Esophagus squamous epithelium (tissue), 5 donors: ENCODE data around the gene MAGOH. TPM values are rescaled to one million over a fixed set of nuclear protein-coding genes. Genes with fewer than 3 reads are reported as not detected.

ENCODE experiments used
- DNase-seq: peaks from one replicate; lab custom pipeline; 2025; lab: John Stamatoyannopoulos, UW
- H3K27ac ChIP-seq, 4 donors: fragments of 200-600 bp; sonication (generic); one replicate each; pipeline ENCODE4 v1.5.1; 2016 to 2019; ENCODE audit warnings: mild to moderate bottlenecking in 1 of 4
- H3K27me3 ChIP-seq, 4 donors: fragments of 200-600 bp; sonication (generic); 1 replicate in 3 of 4; 2 replicates in 1 of 4; pipeline versions ENCODE4 v1.5.1 to v1.6.0; 2017 to 2021; ENCODE audit warnings: antibody characterized with exemption in 1 of 4
- H3K36me3 ChIP-seq, 3 donors: fragments of 200-600 bp; sonication (generic); one replicate each; pipeline ENCODE4 v1.5.1; 2016 to 2019
- H3K4me1 ChIP-seq, 3 donors: fragments of 200-600 bp; sonication (generic); one replicate each; pipeline ENCODE4 v1.5.1; 2017 to 2019
- H3K4me3 ChIP-seq, 4 donors: fragments of 200-600 bp; sonication (generic); 1 replicate in 3 of 4; 2 replicates in 1 of 4; pipeline ENCODE4 v1.5.1; 2016 to 2019; ENCODE audit warnings: mild to moderate bottlenecking in 2 of 4, moderate library complexity in 1 of 4
- H3K9me3 ChIP-seq, 3 donors: fragments of 200-600 bp; sonication (generic); one replicate each; pipeline ENCODE4 v1.5.1; 2016 to 2019
- POLR2A ChIP-seq, 4 donors: fragments of 450-650 bp; IDR thresholded peaks; one replicate each; pipeline ENCODE4 v1.6.1; 2017; ENCODE audit warnings: antibody characterized with exemption in 4 of 4, mild to moderate bottlenecking in 4 of 4, moderate library complexity in 3 of 4
- WGBS, 2 donors: methylation state at CpG; one replicate each; pipeline ENCODE4 v1.1.5; 2018; 5-methylcytosine and 5-hydroxymethylcytosine counted together
- intact Hi-C: fragments of 100-400 bp; cut with DNase I; formaldehyde crosslinking; loops from one replicate; pipeline ENCODE4 v1.15.0; 2022
- total RNA-seq, 4 donors: library from RNA; depleted of rRNA; stranded (reverse); fragments of >200 nt; gene quantifications; one replicate each; pipeline ENCODE4 v1.1.0, GENCODE V29; 2016
- TF ChIP-seq, protein P1 (sequence below), 6 experiments: fragments of 450-650 bp in 4 of 6; fragments of 200-600 bp in 2 of 6; sonication (generic) in 2 of 6; IDR thresholded peaks; one replicate each; pipeline ENCODE4 v1.5.1; 2016 to 2019; ENCODE audit warnings: antibody characterized with exemption in 6 of 6, mild to moderate bottlenecking in 4 of 6, moderate library complexity in 4 of 6
- donor health status: DM: yes; HTN: yes; CAD: no.

Gene MAGOH
- total RNA-seq, 4 donors from 2014 or later = 27.6 to 52.7 (median 41.8) TPM

DNA sequence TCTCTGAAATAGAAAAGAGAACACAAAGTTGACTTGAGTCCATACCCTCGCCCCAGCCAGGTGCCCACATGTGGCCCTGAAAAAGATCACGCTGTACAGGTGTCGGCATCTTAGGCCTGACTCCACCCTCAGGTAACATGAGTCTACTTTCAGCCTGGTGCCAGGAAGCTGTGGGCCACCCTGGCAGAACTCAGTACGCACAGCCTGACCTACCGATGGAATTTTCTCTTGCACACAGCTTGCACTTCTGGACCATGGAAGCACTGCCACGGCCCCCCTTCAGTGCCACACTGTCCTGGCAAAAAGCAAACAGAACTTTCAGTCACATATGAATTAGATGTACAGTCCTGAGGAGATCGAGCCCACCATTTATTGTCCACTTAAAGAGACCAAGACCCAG lies 20.1 kb downstream of the MAGOH start:
- Histone ChIP-seq H3K36me3 (peaks cover 2 to 56% (median 13%) of the 10 kb centered on the region in 3 donors), H3K4me3 (no peak overlapping the region), H3K9me3 (no peaks in the 10 kb centered on the region), H3K4me1 (peaks cover 8 to 22% (median 14%) of the 10 kb centered on the region in 3 donors), H3K27ac (no peak overlapping the region), H3K27me3 (no peaks in the 10 kb centered on the region)
- DNase-seq = no peak
- TF ChIP-seq POLR2A (IDR thresholded peaks at IDR 0.05) = no peak
- TF ChIP-seq, protein P1, sequence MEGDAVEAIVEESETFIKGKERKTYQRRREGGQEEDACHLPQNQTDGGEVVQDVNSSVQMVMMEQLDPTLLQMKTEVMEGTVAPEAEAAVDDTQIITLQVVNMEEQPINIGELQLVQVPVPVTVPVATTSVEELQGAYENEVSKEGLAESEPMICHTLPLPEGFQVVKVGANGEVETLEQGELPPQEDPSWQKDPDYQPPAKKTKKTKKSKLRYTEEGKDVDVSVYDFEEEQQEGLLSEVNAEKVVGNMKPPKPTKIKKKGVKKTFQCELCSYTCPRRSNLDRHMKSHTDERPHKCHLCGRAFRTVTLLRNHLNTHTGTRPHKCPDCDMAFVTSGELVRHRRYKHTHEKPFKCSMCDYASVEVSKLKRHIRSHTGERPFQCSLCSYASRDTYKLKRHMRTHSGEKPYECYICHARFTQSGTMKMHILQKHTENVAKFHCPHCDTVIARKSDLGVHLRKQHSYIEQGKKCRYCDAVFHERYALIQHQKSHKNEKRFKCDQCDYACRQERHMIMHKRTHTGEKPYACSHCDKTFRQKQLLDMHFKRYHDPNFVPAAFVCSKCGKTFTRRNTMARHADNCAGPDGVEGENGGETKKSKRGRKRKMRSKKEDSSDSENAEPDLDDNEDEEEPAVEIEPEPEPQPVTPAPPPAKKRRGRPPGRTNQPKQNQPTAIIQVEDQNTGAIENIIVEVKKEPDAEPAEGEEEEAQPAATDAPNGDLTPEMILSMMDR (IDR thresholded peaks at IDR 0.05) = no peak
- 90 to 95% methylated on average over 3 to 6 of the region's 7 CpGs for WGBS, 2 donors
- intact Hi-C loops = no loop called here

DNA sequence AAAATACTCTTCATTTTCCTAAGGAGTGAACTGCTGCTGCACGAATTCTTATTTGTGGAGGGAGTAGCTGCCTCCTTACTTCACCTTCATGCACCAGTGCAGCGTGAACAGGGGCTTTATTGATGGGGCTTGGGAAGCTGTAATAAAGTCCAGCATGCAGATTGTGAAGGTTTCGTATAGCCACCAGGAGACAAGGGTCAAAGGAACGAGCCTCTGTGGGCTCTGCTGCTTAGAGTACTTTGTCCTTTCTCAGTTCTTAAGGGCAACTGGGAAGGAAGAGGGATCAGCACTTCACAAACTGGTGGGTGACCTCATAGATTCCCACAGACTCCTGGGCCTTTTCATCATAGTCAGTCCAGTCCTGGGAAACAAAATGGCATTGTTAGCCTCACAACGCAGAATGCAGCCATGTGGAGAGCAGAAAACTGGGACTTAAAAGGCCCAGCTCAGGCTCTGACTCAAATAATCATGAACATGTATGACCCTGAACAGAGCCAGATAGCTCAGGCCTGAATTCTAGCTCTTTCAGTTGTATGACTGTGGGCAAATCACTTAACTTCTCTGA lies 23.9 kb downstream of the MAGOH start:
- peaks cover 0 to 6% (median 6%) of the 10 kb centered on the region in 3 donors for H3K4me1 ChIP-seq
- intact Hi-C loops = no loop called here
- H3K4me3 ChIP-seq = no peak overlapping the region
- DNase-seq = no peak
- H3K27me3 ChIP-seq = no peaks in the 10 kb centered on the region
- WGBS, 2 donors = 76 to 90% methylated on average over 5 of the region's 5 CpGs
- peaks cover 21 to 93% (median 22%) of the 10 kb centered on the region in 3 donors for H3K36me3 ChIP-seq
- no peaks in the 10 kb centered on the region for H3K9me3 ChIP-seq
- TF ChIP-seq, protein P1 (IDR thresholded peaks at IDR 0.05) = no peak
- no peak for TF ChIP-seq POLR2A (IDR thresholded peaks at IDR 0.05)
- no peak overlapping the region for H3K27ac ChIP-seq

DNA sequence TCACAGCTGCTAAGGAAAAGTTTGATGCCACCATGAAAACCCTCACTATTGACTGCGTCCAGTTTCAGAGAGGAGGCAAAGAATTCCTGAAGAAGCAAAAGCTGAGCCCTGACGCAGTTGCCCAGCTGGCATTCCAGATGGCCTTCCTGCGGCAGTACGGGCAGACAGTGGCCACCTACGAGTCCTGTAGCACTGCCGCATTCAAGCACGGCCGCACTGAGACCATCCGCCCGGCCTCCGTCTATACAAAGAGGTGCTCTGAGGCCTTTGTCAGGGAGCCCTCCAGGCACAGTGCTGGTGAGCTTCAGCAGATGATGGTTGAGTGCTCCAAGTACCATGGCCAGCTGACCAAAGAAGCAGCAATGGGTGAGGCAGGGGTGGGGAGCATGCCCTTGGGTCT lies 27.4 kb downstream of the MAGOH start:
- intact Hi-C loops = no loop called here
- WGBS, 2 donors = 100% methylated on average over 5 of the region's 11 CpGs; no CpG with 5 or more reads in 1 of the 2 donors
- DNase-seq = no peak
- peaks cover 27 to 100% (median 34%) of the 10 kb centered on the region in 3 donors for H3K36me3 ChIP-seq
- no peak overlapping the region for H3K4me3 ChIP-seq
- TF ChIP-seq, protein P1 (IDR thresholded peaks at IDR 0.05) = no peak
- TF ChIP-seq POLR2A (IDR thresholded peaks at IDR 0.05) = no peak
- no peaks in the 10 kb centered on the region for H3K27me3 ChIP-seq
- peaks cover 0 to 5% (median 3%) of the 10 kb centered on the region in 3 donors for H3K4me1 ChIP-seq
- H3K27ac ChIP-seq = no peak overlapping the region
- H3K9me3 ChIP-seq = peaks cover 0 to 5% (median 0%) of the 10 kb centered on the region in 3 donors

- H3K36me3 ChIP-seq = peaks cover 27 to 100% (median 34%) of the 10 kb centered on the region in 3 donors
- no peaks in the 10 kb centered on the region for H3K27me3 ChIP-seq
- WGBS, 2 donors = 87 to 100% methylated on average over 1 to 3 of the region's 7 CpGs
Observed at GRCh38 chr1:53210352-53210751, 28.0 kb downstream of the MAGOH start.

DNA sequence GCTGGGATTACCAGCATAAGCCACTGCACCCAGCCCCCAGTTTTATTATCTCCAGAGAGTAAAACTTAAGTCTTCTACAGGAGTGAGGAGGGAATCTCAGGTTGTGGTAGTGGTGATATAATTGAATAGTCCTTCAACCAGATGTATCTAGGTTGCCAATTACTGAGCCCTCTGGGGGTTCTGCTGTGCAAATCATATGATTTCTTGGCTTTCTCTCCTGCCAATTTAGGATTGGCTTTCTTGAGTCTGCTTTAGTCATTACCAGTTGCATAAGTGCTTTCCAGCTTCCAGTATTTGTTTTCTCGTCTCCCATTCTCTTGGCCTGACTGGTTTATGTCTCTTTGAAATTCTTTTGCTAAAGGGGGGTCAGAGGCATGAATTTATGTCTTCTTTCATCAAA lies 30.6 kb downstream of the MAGOH start:
- DNase-seq = no peak
- peaks cover 0 to 11% (median 0%) of the 10 kb centered on the region in 3 donors for H3K9me3 ChIP-seq
- H3K4me3 ChIP-seq = no peak overlapping the region
- TF ChIP-seq, protein P1 (IDR thresholded peaks at IDR 0.05) = no peak
- no peak for TF ChIP-seq POLR2A (IDR thresholded peaks at IDR 0.05)
- intact Hi-C loops = no loop called here
- WGBS, 2 donors = 42 to 64% methylated on average over 1 of the region's 1 CpG
- H3K27me3 ChIP-seq = no peaks in the 10 kb centered on the region
- H3K36me3 ChIP-seq = peaks cover 22 to 100% (median 30%) of the 10 kb centered on the region in 3 donors
- peaks cover 0 to 5% (median 3%) of the 10 kb centered on the region in 3 donors for H3K4me1 ChIP-seq
- H3K27ac ChIP-seq = no peak overlapping the region

More at GRCh38 chr1:53210352-53210751, 28.0 kb downstream of the MAGOH start:
- Histone ChIP-seq H3K4me3 (no peak overlapping the region), H3K4me1 (peaks cover 0 to 5% (median 3%) of the 10 kb centered on the region in 3 donors), H3K9me3 (peaks cover 0 to 11% (median 0%) of the 10 kb centered on the region in 3 donors), H3K27ac (no peak overlapping the region)
- no peak for DNase-seq
- TF ChIP-seq POLR2A (IDR thresholded peaks at IDR 0.05) = no peak
- TF ChIP-seq, protein P1 (IDR thresholded peaks at IDR 0.05) = no peak
- intact Hi-C loops = no loop called here
